GM12878 (cell line): ENCODE measurements around the gene NCAN.

Source experiments
- BRCA1 ChIP-seq: IDR thresholded peaks from 2 replicates; pipeline ENCODE4 v1.6.1; 2011; ENCODE audit warnings: low read depth, low read length, improper control_type of control experiment
- CREB1 ChIP-seq: IDR thresholded peaks from 2 replicates; pipeline ENCODE4 v1.6.1; 2012; ENCODE audit warnings: low read depth, mild to moderate bottlenecking, inconsistent platforms
- EZH2 ChIP-seq: IDR thresholded peaks from 2 replicates; pipeline ENCODE4 v1.6.1; 2012; ENCODE audit warnings: low read depth, mild to moderate bottlenecking, control low read depth, inconsistent platforms, low read length, borderline replicate concordance; ENCODE audit not compliant: control insufficient read depth
- MEF2A ChIP-seq: IDR thresholded peaks from 2 replicates; pipeline ENCODE4 v1.6.1; 2011; ENCODE audit warnings: low read depth, mild to moderate bottlenecking, low read length, moderate library complexity; ENCODE audit not compliant: insufficient read depth
- NBN ChIP-seq: fragments of 450-650 bp; IDR thresholded peaks from 2 replicates; pipeline ENCODE4 v1.6.1; 2016
- NFYB ChIP-seq: IDR thresholded peaks from 2 replicates; pipeline ENCODE4 v1.6.1; 2011; ENCODE audit warnings: low read depth, mild to moderate bottlenecking, low read length, improper control_type of control experiment, moderate library complexity; ENCODE audit not compliant: insufficient read depth
- POLR2A ChIP-seq: IDR thresholded peaks from 2 replicates; pipeline ENCODE4 v1.6.1; 2011; ENCODE audit warnings: low read depth, mild to moderate bottlenecking, low read length
- POLR2AphosphoS2 ChIP-seq: IDR thresholded peaks from 2 replicates; pipeline ENCODE4 v1.6.1; 2011; ENCODE audit warnings: low read depth, mild to moderate bottlenecking, low read length, improper control_type of control experiment, moderate library complexity
- SMAD1 ChIP-seq: fragments of 450-650 bp; IDR thresholded peaks from 2 replicates; pipeline ENCODE4 v1.6.1; 2018; ENCODE audit warnings: mild to moderate bottlenecking, low read depth; ENCODE audit not compliant: partially characterized antibody
- TARDBP ChIP-seq: IDR thresholded peaks from 2 replicates; pipeline ENCODE4 v1.6.1; 2016; ENCODE audit warnings: borderline replicate concordance
- YY1 ChIP-seq: IDR thresholded peaks from 2 replicates; pipeline ENCODE4 v1.6.1; 2011; ENCODE audit warnings: low read depth, mild to moderate bottlenecking, low read length
- ZNF217 ChIP-seq: fragments of 450-650 bp; IDR thresholded peaks from 2 replicates; pipeline ENCODE4 v1.6.1; 2017; ENCODE audit warnings: antibody characterized with exemption, mild to moderate bottlenecking
- TF ChIP-seq, protein P1 (sequence below), 3 experiments: IDR thresholded peaks in 2 of 3; conservative IDR thresholded peaks in 1 of 3; 2 replicates each; pipeline ENCODE4 v1.5.1; 2011; ENCODE audit warnings: low read depth in 3 of 3, low read length in 3 of 3, mild to moderate bottlenecking in 3 of 3, control low read depth in 2 of 3, moderate library complexity in 2 of 3, inconsistent platforms in 1 of 3, mixed read lengths in 1 of 3; ENCODE audit not compliant: control insufficient read depth in 2 of 3, insufficient read depth in 1 of 3; ENCODE audit errors: extremely low read depth in 1 of 3

DNA sequence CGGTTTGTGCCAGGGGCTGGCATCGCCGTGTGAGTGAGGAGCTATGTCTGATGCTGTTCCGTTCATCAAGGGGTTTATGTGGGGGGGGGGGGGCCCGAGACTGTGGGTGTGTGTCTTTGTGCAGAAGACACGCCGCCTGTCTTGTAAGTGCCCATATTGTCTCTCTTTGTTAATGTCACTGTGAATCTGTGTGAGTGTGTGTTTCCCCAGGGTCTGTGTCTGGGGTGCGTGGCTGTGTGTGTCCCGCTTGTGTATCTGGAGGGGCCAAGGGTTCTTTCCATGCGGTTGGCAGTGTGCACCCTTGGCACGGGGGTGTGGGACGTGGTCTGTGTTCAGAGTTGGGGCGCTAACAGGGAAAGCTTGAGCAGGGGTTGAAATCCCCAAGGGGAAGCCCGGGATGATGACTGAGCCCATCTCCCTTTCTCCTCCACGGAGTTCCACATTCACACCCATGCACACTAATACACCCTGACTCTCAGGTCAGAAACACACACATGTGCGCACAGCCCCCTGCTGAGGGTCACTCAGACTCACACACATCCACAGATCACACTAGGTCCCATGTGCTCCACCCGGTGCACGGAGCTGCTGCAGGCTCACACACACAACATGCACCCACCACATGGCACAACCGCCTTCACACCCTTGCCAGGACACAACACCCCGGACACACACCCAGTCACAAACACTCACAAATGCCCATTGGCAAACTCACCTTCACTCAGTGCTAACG lies 1.8 kb downstream of the NCAN start:
- TF ChIP-seq NFYB (no peak), BRCA1 (no peak), TARDBP (no peak), ZNF217 (no peak), SMAD1 (no peak), POLR2A (no peak), NBN (no peak), EZH2 (no peak), MEF2A (no peak), CREB1 (no peak), POLR2AphosphoS2 (no peak), YY1 (no peak)
- TF ChIP-seq, protein P1, sequence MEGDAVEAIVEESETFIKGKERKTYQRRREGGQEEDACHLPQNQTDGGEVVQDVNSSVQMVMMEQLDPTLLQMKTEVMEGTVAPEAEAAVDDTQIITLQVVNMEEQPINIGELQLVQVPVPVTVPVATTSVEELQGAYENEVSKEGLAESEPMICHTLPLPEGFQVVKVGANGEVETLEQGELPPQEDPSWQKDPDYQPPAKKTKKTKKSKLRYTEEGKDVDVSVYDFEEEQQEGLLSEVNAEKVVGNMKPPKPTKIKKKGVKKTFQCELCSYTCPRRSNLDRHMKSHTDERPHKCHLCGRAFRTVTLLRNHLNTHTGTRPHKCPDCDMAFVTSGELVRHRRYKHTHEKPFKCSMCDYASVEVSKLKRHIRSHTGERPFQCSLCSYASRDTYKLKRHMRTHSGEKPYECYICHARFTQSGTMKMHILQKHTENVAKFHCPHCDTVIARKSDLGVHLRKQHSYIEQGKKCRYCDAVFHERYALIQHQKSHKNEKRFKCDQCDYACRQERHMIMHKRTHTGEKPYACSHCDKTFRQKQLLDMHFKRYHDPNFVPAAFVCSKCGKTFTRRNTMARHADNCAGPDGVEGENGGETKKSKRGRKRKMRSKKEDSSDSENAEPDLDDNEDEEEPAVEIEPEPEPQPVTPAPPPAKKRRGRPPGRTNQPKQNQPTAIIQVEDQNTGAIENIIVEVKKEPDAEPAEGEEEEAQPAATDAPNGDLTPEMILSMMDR (IDR thresholded peaks at IDR 0.05 in 2 of 3, conservative IDR thresholded peaks at IDR 0.05 in 1 of 3; ENCODE audit: control insufficient read depth in 2 of 3, extremely low read depth in 1 of 3, insufficient read depth in 1 of 3, low read depth in 3 of 3, low read length in 3 of 3) = no peak
